HEK293 (cell line): ENCODE data around the gene EML1.

Source experiments
- GLI4 ChIP-seq: fragments of 450-650 bp; formaldehyde crosslinking; IDR thresholded peaks from 2 replicates; pipeline ENCODE4 v1.5.1; 2016; ENCODE audit warnings: missing biosample characterization, missing genetic modification characterization
- GLIS1 ChIP-seq: fragments of 450-650 bp; formaldehyde crosslinking; IDR thresholded peaks from 2 replicates; pipeline ENCODE4 v1.5.1; 2016; ENCODE audit warnings: missing biosample characterization, missing genetic modification characterization
- KLF1 ChIP-seq: fragments of 450-650 bp; formaldehyde crosslinking; IDR thresholded peaks from 2 replicates; pipeline ENCODE4 v1.5.1; 2016; ENCODE audit warnings: missing biosample characterization, missing genetic modification characterization
- KLF10 ChIP-seq: fragments of 450-650 bp; IDR thresholded peaks from 2 replicates; pipeline ENCODE4 v1.5.1; 2018; ENCODE audit warnings: missing biosample characterization, mild to moderate bottlenecking, missing genetic modification characterization
- KLF9 ChIP-seq: fragments of 450-650 bp; formaldehyde crosslinking; IDR thresholded peaks from 2 replicates; pipeline ENCODE4 v1.5.1; 2016; ENCODE audit warnings: missing biosample characterization, missing genetic modification characterization, low read depth
- MYNN ChIP-seq: fragments of 450-650 bp; formaldehyde crosslinking; IDR thresholded peaks from 2 replicates; pipeline ENCODE4 v1.5.1; 2016; ENCODE audit warnings: missing biosample characterization, missing genetic modification characterization, borderline replicate concordance
- RBAK ChIP-seq: fragments of 450-650 bp; formaldehyde crosslinking; IDR thresholded peaks from 2 replicates; pipeline ENCODE4 v1.5.1; 2016; ENCODE audit warnings: missing biosample characterization, missing genetic modification characterization
- ZBTB7A ChIP-seq: fragments of 450-650 bp; formaldehyde crosslinking; IDR thresholded peaks from 2 replicates; pipeline ENCODE4 v1.5.1; 2016; ENCODE audit warnings: low read depth, missing biosample characterization, missing genetic modification characterization
- ZBTB8A ChIP-seq: fragments of 450-650 bp; formaldehyde crosslinking; IDR thresholded peaks from 2 replicates; pipeline ENCODE4 v1.5.1; 2016; ENCODE audit warnings: missing biosample characterization, missing genetic modification characterization
- ZFHX2 ChIP-seq: fragments of 450-650 bp; formaldehyde crosslinking; conservative IDR thresholded peaks from 2 replicates; pipeline ENCODE4 v1.5.1; 2016; ENCODE audit warnings: missing biosample characterization, missing genetic modification characterization
- ZFP37 ChIP-seq: fragments of 450-650 bp; formaldehyde crosslinking; IDR thresholded peaks from 2 replicates; pipeline ENCODE4 v1.5.1; 2016; ENCODE audit warnings: missing biosample characterization, missing genetic modification characterization
- ZNF133 ChIP-seq: fragments of 450-650 bp; formaldehyde crosslinking; IDR thresholded peaks from 2 replicates; pipeline ENCODE4 v1.5.1; 2016; ENCODE audit warnings: missing biosample characterization, missing genetic modification characterization
- ZNF157 ChIP-seq: fragments of 450-650 bp; formaldehyde crosslinking; IDR thresholded peaks from 2 replicates; pipeline ENCODE4 v1.5.1; 2016; ENCODE audit warnings: missing biosample characterization, missing genetic modification characterization
- ZNF174 ChIP-seq: fragments of 450-650 bp; formaldehyde crosslinking; IDR thresholded peaks from 2 replicates; pipeline ENCODE4 v1.5.0; 2017; ENCODE audit warnings: missing biosample characterization, mild to moderate bottlenecking, missing genetic modification characterization
- ZNF175 ChIP-seq: fragments of 450-650 bp; formaldehyde crosslinking; IDR thresholded peaks from 2 replicates; pipeline ENCODE4 v1.5.1; 2016; ENCODE audit warnings: missing biosample characterization, missing genetic modification characterization
- ZNF19 ChIP-seq: fragments of 450-650 bp; formaldehyde crosslinking; IDR thresholded peaks from 2 replicates; pipeline ENCODE4; 2016; ENCODE audit warnings: missing biosample characterization, missing genetic modification characterization, low read depth
- ZNF2 ChIP-seq: fragments of 450-650 bp; formaldehyde crosslinking; IDR thresholded peaks from 2 replicates; pipeline ENCODE4 v1.5.1; 2016; ENCODE audit warnings: missing biosample characterization, missing genetic modification characterization
- ZNF274 ChIP-seq, 2 experiments: fragments of 200-500 bp in 1 of 2; fragments of 450-650 bp in 1 of 2; sonication (Bioruptor generic) in 1 of 2; formaldehyde crosslinking in 1 of 2; IDR thresholded peaks; 2 replicates each; pipeline versions ENCODE4 v1.5.1 to v1.6.1; 2014 to 2016; ENCODE audit warnings: borderline replicate concordance in 1 of 2, inconsistent platforms in 1 of 2, low read length in 1 of 2, missing biosample characterization in 1 of 2, missing genetic modification characterization in 1 of 2
- ZNF366 ChIP-seq: fragments of 450-650 bp; formaldehyde crosslinking; conservative IDR thresholded peaks from 2 replicates; pipeline ENCODE4 v1.5.1; 2016; ENCODE audit warnings: missing biosample characterization, missing genetic modification characterization
- ZNF391 ChIP-seq: fragments of 450-650 bp; formaldehyde crosslinking; IDR thresholded peaks from 2 replicates; pipeline ENCODE4 v1.5.1; 2016; ENCODE audit warnings: low read depth, missing biosample characterization, missing genetic modification characterization, borderline replicate concordance
- ZNF514 ChIP-seq: fragments of 450-650 bp; formaldehyde crosslinking; IDR thresholded peaks from 2 replicates; pipeline ENCODE4 v1.5.1; 2016; ENCODE audit warnings: missing biosample characterization, missing genetic modification characterization
- ZNF626 ChIP-seq: fragments of 450-650 bp; sonication (Bioruptor Pico); formaldehyde crosslinking; IDR thresholded peaks from 2 replicates; pipeline ENCODE4 v1.5.1; 2018; ENCODE audit warnings: missing biosample characterization, missing genetic modification characterization, inconsistent platforms
- ZNF654 ChIP-seq: fragments of 450-650 bp; formaldehyde crosslinking; IDR thresholded peaks from 2 replicates; pipeline ENCODE4 v1.5.1; 2016; ENCODE audit warnings: low read depth, missing biosample characterization, missing genetic modification characterization
- ZNF830 ChIP-seq: fragments of 450-650 bp; IDR thresholded peaks from 2 replicates; pipeline ENCODE4 v1.5.0; 2018; ENCODE audit warnings: missing biosample characterization, missing genetic modification characterization, low read depth, mild to moderate bottlenecking, moderate library complexity
- ZNF837 ChIP-seq: fragments of 450-650 bp; formaldehyde crosslinking; IDR thresholded peaks from 2 replicates; pipeline ENCODE4 v1.5.1; 2016; ENCODE audit warnings: missing biosample characterization, missing genetic modification characterization
- ZSCAN23 ChIP-seq: fragments of 450-650 bp; formaldehyde crosslinking; IDR thresholded peaks from 2 replicates; pipeline ENCODE4 v1.5.1; 2016; ENCODE audit warnings: missing biosample characterization, missing genetic modification characterization
- ZXDB ChIP-seq: fragments of 450-650 bp; formaldehyde crosslinking; IDR thresholded peaks from 2 replicates; pipeline ENCODE4 v1.5.1; 2016; ENCODE audit warnings: missing biosample characterization, missing genetic modification characterization
- TF ChIP-seq, protein P1 (sequence below): fragments of 450-650 bp; formaldehyde crosslinking; IDR thresholded peaks from 2 replicates; pipeline ENCODE4 v1.5.1; 2016; ENCODE audit warnings: missing biosample characterization, missing genetic modification characterization
- TF ChIP-seq, protein P2 (sequence below): sonication (generic); formaldehyde crosslinking; IDR thresholded peaks from 2 replicates; pipeline ENCODE4 v1.8.1; 2022; ENCODE audit warnings: mild to moderate bottlenecking, moderate library complexity, missing genetic modification reagents
- TF ChIP-seq, protein P3 (sequence below): fragments of 450-650 bp; formaldehyde crosslinking; IDR thresholded peaks from 2 replicates; pipeline ENCODE4; 2016; ENCODE audit warnings: missing biosample characterization, missing genetic modification characterization
- TF ChIP-seq, protein P4 (sequence below): fragments of 450-650 bp; formaldehyde crosslinking; IDR thresholded peaks from 2 replicates; pipeline ENCODE4 v1.5.1; 2016; ENCODE audit warnings: missing biosample characterization, missing genetic modification characterization
- TF ChIP-seq, protein P5 (sequence below): fragments of 450-650 bp; formaldehyde crosslinking; IDR thresholded peaks from 2 replicates; pipeline ENCODE4 v1.5.1; 2017; ENCODE audit warnings: missing biosample characterization, missing genetic modification characterization
- TF ChIP-seq, protein P6 (sequence below): fragments of 450-650 bp; formaldehyde crosslinking; IDR thresholded peaks from 2 replicates; pipeline ENCODE4 v1.5.1; 2016; ENCODE audit warnings: missing biosample characterization, missing genetic modification characterization

Gene EML1

DNA sequence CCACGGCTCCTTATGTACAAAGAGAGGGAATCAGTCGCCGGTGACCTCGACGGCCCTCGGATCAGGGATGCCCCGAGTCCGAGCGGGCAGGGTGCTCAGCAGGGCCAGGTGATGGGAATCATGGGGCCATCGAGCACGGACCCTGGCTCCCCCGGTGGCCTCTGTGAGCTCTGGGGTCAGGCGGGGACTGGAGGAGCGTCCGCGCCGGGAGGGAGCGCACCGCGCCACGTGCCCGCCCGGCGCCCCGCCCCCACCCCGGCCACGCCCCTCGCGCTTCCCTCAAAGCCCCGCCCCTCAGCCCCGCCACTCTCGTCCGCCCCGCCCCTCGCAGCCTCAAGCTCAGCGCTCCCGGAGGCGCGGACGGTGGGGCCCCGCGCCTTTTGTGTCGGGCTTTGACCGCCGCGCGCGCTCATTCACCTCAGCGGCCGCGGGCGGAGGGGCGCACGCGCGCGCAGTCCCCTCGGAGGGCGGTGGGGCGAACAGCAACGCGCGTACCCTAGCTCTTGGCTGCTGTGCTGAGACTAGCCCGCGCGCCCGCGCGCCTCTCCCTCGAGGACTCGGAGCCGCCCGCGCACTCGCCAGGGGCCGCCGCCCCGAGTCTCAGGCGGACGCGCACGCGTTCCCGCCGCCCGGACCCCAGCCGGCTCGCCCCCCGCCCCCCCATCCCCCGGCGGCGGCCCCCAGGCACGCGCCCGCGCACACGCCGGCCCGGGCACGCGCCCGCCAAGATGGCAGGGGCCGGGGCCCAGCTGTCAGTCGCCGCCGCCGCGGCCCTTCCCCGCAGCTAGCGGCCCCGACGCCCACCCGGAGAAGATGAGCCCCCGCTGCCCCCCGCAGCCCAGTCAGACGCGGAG lies 178.1 kb downstream of the EML1 start (continued):
- TF ChIP-seq, protein P1, sequence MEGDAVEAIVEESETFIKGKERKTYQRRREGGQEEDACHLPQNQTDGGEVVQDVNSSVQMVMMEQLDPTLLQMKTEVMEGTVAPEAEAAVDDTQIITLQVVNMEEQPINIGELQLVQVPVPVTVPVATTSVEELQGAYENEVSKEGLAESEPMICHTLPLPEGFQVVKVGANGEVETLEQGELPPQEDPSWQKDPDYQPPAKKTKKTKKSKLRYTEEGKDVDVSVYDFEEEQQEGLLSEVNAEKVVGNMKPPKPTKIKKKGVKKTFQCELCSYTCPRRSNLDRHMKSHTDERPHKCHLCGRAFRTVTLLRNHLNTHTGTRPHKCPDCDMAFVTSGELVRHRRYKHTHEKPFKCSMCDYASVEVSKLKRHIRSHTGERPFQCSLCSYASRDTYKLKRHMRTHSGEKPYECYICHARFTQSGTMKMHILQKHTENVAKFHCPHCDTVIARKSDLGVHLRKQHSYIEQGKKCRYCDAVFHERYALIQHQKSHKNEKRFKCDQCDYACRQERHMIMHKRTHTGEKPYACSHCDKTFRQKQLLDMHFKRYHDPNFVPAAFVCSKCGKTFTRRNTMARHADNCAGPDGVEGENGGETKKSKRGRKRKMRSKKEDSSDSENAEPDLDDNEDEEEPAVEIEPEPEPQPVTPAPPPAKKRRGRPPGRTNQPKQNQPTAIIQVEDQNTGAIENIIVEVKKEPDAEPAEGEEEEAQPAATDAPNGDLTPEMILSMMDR (tag by site-specific recombination), result no peak
- TF ChIP-seq ZNF626 (tag by site-specific recombination) (no peak), ZBTB7A (no peak), ZNF366 (tag by site-specific recombination) (no peak), KLF9 (tag by site-specific recombination) (peak; percentile 71), ZBTB8A (tag by site-specific recombination) (peak; percentile 91), GLI4 (tag by site-specific recombination) (no peak), ZNF174 (tag by site-specific recombination) (no peak), ZFHX2 (tag by site-specific recombination) (peak; percentile 59; the same call in 1 of the 2 replicates), ZNF837 (tag by site-specific recombination) (no peak), ZSCAN23 (tag by site-specific recombination) (no peak), RBAK (tag by site-specific recombination) (no peak), ZNF514 (tag by site-specific recombination) (no peak), KLF1 (tag by site-specific recombination) (peak; percentile 45; the same call in 1 of the 2 replicates), ZNF175 (tag by site-specific recombination) (no peak), ZFP37 (tag by site-specific recombination) (no peak), ZNF133 (tag by site-specific recombination) (no peak), GLIS1 (tag by site-specific recombination) (peak; percentile 25; the same call in 1 of the 2 replicates), ZNF830 (tag by site-specific recombination) (no peak), ZNF391 (tag by site-specific recombination) (no peak), ZNF19 (tag by site-specific recombination) (no peak), ZNF654 (tag by site-specific recombination) (no peak), ZNF157 (tag by site-specific recombination) (no peak), MYNN (tag by site-specific recombination) (no peak), KLF10 (tag by site-specific recombination) (no peak), ZXDB (tag by site-specific recombination) (0 out of 2 replicates have a peak, but pooled peaks have one; percentile 22), ZNF274 (IDR thresholded peaks at IDR 0.05; ENCODE audit: low read length) (no peak), ZNF274 (tag by site-specific recombination; IDR thresholded peaks at IDR 0.05; ENCODE audit: borderline replicate concordance) (no peak), ZNF2 (tag by site-specific recombination) (no peak)
- TF ChIP-seq, protein P2, sequence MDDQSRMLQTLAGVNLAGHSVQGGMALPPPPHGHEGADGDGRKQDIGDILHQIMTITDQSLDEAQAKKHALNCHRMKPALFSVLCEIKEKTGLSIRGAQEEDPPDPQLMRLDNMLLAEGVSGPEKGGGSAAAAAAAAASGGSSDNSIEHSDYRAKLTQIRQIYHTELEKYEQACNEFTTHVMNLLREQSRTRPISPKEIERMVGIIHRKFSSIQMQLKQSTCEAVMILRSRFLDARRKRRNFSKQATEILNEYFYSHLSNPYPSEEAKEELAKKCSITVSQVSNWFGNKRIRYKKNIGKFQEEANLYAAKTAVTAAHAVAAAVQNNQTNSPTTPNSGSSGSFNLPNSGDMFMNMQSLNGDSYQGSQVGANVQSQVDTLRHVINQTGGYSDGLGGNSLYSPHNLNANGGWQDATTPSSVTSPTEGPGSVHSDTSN (CRISPR knock-in tag), result no peak
- TF ChIP-seq, protein P3, sequence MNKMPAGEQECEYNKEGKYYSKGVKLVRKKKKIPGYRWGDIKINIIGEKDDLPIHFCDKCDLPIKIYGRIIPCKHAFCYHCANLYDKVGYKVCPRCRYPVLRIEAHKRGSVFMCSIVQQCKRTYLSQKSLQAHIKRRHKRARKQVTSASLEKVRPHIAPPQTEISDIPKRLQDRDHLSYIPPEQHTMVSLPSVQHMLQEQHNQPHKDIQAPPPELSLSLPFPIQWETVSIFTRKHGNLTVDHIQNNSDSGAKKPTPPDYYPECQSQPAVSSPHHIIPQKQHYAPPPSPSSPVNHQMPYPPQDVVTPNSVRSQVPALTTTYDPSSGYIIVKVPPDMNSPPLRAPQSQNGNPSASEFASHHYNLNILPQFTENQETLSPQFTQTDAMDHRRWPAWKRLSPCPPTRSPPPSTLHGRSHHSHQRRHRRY, result no peak
- TF ChIP-seq, protein P4, sequence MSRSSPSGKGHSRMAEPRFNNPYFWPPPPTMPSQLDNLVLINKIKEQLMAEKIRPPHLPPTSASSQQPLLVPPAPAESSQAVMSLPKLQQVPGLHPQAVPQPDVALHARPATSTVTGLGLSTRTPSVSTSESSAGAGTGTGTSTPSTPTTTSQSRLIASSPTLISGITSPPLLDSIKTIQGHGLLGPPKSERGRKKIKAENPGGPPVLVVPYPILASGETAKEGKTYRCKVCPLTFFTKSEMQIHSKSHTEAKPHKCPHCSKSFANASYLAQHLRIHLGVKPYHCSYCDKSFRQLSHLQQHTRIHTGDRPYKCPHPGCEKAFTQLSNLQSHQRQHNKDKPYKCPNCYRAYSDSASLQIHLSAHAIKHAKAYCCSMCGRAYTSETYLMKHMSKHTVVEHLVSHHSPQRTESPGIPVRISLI (tag by site-specific recombination), result no peak
- TF ChIP-seq, protein P5, sequence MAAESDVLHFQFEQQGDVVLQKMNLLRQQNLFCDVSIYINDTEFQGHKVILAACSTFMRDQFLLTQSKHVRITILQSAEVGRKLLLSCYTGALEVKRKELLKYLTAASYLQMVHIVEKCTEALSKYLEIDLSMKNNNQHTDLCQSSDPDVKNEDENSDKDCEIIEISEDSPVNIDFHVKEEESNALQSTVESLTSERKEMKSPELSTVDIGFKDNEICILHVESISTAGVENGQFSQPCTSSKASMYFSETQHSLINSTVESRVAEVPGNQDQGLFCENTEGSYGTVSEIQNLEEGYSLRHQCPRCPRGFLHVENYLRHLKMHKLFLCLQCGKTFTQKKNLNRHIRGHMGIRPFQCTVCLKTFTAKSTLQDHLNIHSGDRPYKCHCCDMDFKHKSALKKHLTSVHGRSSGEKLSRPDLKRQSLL, result 0 out of 2 replicates have a peak, but pooled peaks have one; percentile 17
- TF ChIP-seq, protein P6, sequence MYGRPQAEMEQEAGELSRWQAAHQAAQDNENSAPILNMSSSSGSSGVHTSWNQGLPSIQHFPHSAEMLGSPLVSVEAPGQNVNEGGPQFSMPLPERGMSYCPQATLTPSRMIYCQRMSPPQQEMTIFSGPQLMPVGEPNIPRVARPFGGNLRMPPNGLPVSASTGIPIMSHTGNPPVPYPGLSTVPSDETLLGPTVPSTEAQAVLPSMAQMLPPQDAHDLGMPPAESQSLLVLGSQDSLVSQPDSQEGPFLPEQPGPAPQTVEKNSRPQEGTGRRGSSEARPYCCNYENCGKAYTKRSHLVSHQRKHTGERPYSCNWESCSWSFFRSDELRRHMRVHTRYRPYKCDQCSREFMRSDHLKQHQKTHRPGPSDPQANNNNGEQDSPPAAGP, result no peak
